Measurements from ENCODE around the gene LRRC75B. TPM values are rescaled to one million over a fixed set of nuclear protein-coding genes. Genes with fewer than 3 reads are reported as not detected.

LRRC75B gene
- total and polyA plus RNA-seq, 2 of the 13 experiments (the other 11 are each of a cell fraction or from before 2014, with no cell fraction given) = 11.8 to 34.8 TPM

GRCh38 chr22:24592058-24592850, 619 bp downstream of the LRRC75B start (continued):
- TF ChIP-seq AHDC1 (CRISPR knock-in tag; IDR thresholded peaks at IDR 0.05; ENCODE audit: borderline replicate concordance) = no peak
- TF ChIP-seq STAG1 (CRISPR knock-in tag; IDR thresholded peaks at IDR 0.05) = no peak
- TF ChIP-seq CHCHD3 (CRISPR knock-in tag; IDR thresholded peaks at IDR 0.05) = no peak
- TF ChIP-seq NCOA2 (CRISPR knock-in tag; IDR thresholded peaks at IDR 0.05) = no peak
- no peak for TF ChIP-seq SNAPC5 (CRISPR knock-in tag; IDR thresholded peaks at IDR 0.05; ENCODE audit: borderline replicate concordance)
- no peak for TF ChIP-seq GFI1 (CRISPR knock-in tag; IDR thresholded peaks at IDR 0.05; ENCODE audit: borderline replicate concordance)
- TF ChIP-seq NFE2 (CRISPR knock-in tag; IDR thresholded peaks at IDR 0.05) = no peak
- TF ChIP-seq THAP8 (CRISPR knock-in tag; IDR thresholded peaks at IDR 0.05; ENCODE audit: borderline replicate concordance) = no peak
- no peak for TF ChIP-seq ZFP37 (CRISPR knock-in tag; IDR thresholded peaks at IDR 0.05; ENCODE audit: borderline replicate concordance)
- TF ChIP-seq JUN (CRISPR knock-in tag; IDR thresholded peaks at IDR 0.05) = no peak
- TF ChIP-seq ZNF44 (CRISPR knock-in tag; IDR thresholded peaks at IDR 0.05) = no peak
- no peak; the same call in 1 of the 2 replicates for TF ChIP-seq NAIF1 (CRISPR knock-in tag; IDR thresholded peaks at IDR 0.05; ENCODE audit: borderline replicate concordance)
- TF ChIP-seq RFX5 (IDR thresholded peaks at IDR 0.05; ENCODE audit: low read depth, low read length) = no peak
- no peak for TF ChIP-seq TBX2 (CRISPR knock-in tag; IDR thresholded peaks at IDR 0.05; ENCODE audit: borderline replicate concordance)
- no peak for TF ChIP-seq SRSF4 (IDR thresholded peaks at IDR 0.05; ENCODE audit: low read depth, low read length, poor library complexity, severe bottlenecking)
- TF ChIP-seq CCDC6 (CRISPR knock-in tag; IDR thresholded peaks at IDR 0.05) = no peak
- TF ChIP-seq HNRNPK (IDR thresholded peaks at IDR 0.05; ENCODE audit: low read depth, low read length, poor library complexity, severe bottlenecking) = peak; percentile 62
- no peak for TF ChIP-seq TBP (CRISPR knock-in tag; IDR thresholded peaks at IDR 0.05)
- no peak for TF ChIP-seq SUZ12 (IDR thresholded peaks at IDR 0.05; ENCODE audit: low read depth, low read length)
- TF ChIP-seq TIGD3 (CRISPR knock-in tag; IDR thresholded peaks at IDR 0.05; ENCODE audit: borderline replicate concordance) = no peak
- TF ChIP-seq MAZ (IDR thresholded peaks at IDR 0.05; ENCODE audit: borderline replicate concordance, low read depth, low read length) = 0 out of 2 replicates have a peak, but pooled peaks have one; percentile 17
- TF ChIP-seq MAZ (CRISPR knock-in tag; IDR thresholded peaks at IDR 0.05; ENCODE audit: low read depth) = no peak
- TF ChIP-seq ESRRA (CRISPR knock-in tag; IDR thresholded peaks at IDR 0.05; ENCODE audit: low read depth) = no peak

Data from HepG2 (cell line).